Activated T-cell treated with anti-CD3 and anti-CD28 coated beads for 48 hours (primary cell): ENCODE data around the gene KLF13.
A peak's percentile ranks its signal among the peaks of the same experiment; 100 is the strongest.

ENCODE experiments used
- DNase-seq: peaks from one replicate; pipeline ENCODE4 v3.0.0-alpha.2; 2020; ENCODE audit warnings: low read depth

Gene KLF13

DNA sequence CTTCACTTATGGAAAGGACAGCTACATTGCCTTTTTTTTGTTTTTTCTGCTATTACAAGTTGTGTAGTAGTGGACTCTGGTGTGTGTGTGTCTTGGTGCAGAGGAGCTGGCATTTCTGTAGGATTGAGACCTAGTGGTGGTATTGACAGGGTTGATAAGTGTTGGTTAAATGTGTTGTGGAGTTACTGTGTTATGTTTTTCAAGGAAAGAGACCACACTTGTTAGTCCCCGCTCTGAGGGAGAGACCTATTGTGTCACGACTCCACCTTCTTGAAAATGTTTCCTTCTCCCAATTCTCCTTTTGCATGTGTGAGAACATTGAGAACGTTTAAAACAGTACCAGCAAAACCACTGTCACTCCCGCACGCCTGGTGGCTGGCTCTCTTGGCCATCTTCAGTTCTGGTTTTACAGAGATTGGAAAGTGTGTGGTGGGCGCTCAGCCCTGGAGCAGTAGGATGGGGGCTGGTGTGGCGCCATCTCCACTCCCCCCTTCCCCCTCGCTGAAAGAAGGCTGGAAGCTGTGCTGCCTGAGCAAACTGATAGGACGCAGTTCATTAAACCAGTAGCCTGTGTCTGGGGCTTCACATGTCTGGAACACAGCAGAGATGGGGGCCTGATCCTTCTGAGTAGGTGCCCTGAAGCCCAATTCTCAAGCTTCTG is 5.5 kb downstream of the KLF13 start:
- DNase-seq = no peak

- no peak for DNase-seq
Observed at GRCh38 chr15:31332681-31333071, 6.0 kb downstream of the KLF13 start.

- no peak for DNase-seq
Observed at GRCh38 chr15:31333119-31333518, 6.5 kb downstream of the KLF13 start.

DNA sequence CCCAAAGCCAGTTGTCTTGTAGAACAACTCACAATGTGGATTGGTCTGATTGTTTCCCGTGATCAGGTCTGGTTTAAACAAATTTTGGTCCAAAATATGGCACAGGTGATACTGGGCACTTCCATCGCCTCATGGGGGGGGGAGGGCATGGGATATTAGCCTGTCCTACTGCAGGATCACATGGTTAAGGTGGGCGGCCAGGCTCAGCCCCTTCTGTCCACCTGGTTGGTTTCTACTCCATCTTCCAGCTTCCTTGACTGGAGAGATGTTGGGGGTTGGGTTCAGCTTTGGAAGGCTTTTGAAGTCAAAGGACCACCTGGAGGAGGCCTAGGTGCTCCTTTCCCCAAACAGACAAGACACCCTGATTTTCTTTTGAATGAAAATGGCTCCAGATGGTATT is 7.2 kb downstream of the KLF13 start:
- DNase-seq = no peak

DNA sequence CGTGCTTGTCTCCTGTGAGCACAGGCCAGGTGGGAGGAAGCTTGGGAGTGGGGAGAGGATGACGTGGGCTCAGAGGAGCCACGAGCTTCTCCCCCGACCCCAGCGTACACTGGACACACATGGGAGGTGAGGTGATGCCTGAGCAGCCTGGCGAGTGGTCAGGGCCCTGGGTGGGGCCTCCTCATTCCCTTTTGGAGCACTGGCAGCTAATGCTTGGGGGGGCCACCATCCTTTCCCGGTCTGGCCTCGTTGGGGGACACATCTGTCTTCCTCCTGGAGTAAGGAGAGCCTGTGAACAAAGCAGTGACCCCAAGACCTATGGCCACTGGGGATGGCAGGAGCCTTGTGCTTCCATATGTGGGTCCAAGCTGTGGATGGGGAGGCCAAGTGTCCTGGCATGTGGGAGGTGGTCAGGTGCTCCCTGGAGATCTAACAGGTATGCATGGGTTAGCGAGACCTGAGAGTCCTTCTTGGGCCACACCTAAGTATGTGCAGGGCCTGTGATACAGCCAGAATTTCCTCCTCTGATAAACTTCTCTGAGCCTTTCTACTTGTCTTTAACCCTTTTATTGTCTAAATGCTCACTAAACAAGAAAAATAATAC is 9.5 kb downstream of the KLF13 start:
- no peak for DNase-seq

DNA sequence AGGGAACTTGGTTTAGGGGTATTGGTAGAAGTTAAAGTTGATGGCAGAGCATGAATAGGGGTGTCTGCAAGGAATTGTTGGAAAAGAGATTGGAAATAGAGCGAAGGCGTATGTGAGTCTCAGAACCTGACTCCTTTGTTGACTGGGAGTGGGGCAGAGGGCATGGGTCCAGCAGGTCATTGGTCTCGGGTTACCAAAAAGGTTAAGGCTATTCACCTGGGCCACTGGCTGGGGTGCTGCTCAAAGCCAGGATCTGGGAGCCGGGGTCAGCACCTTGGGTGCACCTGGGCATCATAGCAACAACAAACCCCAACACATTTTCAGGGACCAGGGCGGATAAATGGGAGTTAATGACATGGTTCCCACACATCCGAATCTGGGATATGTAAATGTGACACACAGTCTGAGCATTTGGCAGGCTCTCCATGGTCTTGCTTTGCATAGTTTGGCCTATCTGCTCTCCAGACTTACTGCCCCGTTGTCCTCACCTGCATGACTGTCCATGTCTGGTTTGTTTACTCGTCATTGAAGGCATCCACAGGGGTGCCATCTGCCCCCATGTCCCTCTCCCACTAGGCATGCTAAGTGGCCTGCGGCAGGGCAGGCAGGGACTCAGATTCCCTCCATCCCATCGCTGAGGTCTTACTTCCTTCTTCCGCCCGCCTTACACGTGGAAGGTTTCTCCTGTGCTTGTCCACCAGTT is 10.1 kb downstream of the KLF13 start:
- DNase-seq = no peak

DNA sequence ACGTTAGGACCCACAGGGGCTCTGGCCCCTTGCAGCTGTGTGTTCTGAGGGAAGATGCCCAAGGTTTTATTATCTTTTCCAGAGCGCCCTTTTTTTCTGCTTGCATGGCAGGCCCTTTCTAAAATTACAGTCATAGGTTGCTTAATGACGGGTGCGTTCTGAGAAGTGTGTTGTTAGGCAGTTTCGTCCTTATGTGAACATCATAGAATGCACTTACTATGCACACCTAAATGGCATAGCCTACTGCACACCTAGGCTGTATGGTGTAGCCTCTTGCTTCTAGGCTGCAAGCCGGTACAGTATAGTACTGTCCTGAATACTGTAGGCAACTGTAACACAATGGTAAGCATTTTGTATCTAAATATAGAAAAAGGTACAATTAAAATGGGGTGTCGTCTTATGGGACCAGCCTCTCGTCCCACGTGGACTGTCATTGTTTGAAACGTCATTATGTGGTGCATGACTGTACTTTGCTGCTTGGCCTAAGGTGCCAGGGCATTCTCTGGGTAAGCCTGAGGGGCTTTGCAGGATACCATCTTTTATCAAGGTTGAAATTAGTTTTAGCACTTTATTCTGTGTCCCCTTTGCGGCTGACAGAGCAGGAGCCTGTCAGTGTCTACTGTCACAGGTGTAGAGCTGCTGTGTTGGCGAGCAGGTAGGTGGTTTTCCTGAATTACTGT is 10.9 kb downstream of the KLF13 start:
- DNase-seq = no peak

DNA sequence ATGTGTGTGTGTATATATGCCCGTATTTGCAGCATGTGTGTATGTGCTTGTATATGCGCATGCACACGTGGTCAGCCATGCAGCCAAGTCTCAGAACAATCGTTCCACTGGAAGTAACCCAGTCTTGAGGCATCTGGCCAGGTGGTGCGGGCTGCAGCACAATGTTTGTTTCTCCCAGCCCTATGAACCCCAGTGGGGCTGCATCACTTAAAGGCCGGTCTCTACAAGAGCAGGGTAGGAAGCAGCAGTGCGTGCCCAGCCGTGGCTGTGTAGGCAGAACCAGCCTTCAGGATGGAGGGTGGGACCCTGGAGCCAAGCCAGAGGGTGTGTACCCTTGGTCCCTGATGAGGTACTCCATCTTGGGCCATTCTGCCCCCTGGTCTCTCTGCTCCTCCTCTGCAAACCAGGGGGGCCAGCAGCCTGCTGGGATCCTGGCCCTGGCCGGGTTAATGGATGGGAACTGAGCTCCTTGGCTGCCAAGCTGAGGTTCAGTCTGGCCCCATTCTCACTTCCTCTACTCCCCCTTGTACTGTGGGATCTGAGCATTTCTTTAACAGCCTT is 11.8 kb downstream of the KLF13 start:
- no peak for DNase-seq

GRCh38 chr15:31338879-31339557 is 12.4 kb downstream of the KLF13 start:
- DNase-seq = no peak

- no peak for DNase-seq
Observed at GRCh38 chr15:31339558-31339895, 12.9 kb downstream of the KLF13 start.

DNA sequence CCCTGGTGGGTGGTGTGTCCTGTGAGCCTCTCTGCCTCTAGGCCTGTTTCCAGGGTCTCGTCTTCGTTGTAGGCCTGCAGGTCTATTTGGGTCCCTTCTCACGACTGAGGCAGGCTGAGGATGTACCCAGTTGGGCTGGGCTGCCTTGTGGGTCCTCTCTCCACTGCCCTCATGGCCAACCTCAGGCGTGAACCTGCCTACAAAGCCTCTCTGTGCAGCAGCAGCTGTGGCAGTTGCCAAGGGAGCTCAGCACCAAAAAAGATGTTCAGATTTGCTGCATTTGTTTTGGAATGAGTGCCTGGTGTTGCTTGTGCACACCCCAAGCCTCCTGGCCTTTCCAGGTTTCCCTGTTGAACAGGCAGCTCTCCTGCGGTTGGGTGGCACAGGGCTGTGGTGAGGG is 13.4 kb downstream of the KLF13 start:
- no peak for DNase-seq

DNA sequence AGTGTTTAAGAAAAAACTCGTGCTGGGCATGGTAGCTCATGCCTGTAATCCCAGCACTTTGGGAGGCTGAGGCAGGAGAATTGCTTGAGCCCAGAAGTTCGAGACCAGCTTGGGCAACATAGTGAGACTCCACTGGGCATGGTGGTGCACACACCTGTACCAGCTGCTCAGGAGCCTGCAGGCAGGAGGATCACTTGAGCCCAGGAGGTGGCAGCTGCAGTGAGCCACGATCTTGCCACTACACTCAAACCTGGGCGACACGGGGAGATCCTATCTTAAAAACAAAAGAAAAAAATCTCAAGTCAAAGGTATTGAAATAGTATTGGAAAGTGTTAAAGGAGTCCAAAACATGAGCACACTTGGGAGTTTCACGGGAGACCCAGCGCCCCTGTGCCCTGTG is 14.0 kb downstream of the KLF13 start:
- DNase-seq = no peak

- DNase-seq = no peak
Observed at GRCh38 chr15:31341071-31341470, 14.4 kb downstream of the KLF13 start.

GRCh38 chr15:31341496-31342195 is 15.0 kb downstream of the KLF13 start:
- DNase-seq = no peak

DNA sequence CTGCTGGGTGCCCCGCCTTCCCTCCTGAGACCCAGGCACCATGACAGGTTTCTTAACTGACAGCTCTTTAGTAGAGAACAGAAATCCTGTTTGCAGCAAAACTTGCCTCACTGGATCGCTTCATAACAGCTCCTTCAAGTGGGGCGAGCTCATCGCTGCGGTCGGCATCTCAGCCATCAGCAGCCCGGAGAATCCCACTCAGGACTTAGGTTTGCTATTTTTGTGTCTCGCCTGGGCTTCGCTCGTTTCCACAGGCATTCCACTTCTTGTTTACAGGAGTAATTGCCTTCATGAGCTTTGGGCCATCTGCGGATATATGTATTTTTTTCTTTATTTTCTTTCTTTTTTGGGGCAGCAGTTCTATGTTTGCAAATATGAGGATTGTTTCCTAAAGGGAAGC is 15.7 kb downstream of the KLF13 start:
- no peak for DNase-seq

DNA sequence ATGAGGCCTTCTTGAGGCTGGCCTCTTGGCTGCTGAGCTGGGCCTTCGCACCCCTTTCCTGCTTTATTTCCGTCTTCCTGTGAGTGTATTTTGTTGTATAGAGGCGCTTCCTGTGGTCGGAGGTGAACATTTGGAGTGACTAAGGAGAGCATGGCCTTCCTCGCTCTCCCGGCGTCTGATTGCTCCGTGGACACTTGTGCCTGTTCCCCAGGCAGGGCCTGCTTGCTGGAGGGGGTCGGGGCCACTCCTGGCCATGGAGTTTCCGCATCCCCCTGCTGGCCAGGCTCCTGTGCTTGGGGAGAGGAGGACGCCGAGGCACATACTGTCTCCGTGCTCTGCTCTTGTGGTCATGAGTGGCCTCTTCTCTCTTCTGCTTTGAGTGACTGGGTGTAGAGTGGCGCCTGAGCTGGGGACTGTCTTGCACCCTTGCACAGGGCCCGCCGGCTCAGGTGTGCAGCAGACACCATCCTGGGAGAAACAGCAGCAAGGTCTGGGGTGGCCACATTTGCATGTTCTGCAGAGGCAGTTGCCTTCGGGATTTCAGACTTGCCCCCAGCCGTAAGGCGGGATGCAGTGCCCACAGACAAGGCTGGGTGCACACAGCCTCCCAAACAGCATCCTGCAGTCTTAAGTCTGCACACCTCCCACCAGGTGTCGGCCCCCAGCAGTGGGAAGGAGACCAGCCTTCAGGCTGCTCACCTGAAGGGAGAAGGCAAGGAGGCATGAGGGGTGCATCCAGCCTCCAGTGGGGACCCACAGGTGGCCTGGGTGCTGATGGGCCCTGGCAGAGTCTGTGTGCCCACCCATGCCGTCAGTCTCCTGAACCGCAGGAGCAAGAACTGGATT is 16.4 kb downstream of the KLF13 start:
- DNase-seq = no peak

GRCh38 chr15:31343831-31344230 is 17.2 kb downstream of the KLF13 start:
- DNase-seq = no peak

DNA sequence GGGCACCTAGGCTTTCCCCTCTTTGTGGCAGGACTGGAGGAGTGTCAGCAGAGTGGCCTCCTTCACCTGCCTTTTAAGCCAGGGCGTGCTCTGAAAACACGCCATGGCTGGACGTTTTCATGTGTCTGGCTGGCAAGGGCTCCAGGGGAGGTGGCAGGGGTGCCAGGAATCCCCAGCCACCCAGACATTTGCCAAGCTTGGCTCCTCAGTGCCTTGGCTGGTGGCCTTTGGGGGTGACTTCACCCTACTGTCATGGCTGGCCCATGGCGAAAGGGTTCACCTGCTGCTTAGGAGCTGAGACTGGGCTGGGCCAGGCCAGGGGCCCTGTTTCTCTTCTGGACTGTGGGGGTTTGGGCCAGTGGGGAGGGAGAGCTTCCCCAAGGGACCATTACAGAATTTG is 17.6 kb downstream of the KLF13 start:
- DNase-seq = no peak

GRCh38 chr15:31344823-31345605 is 18.4 kb downstream of the KLF13 start:
- peak; percentile 49 for DNase-seq
